CD1c-positive myeloid dendritic cell (primary cell): ENCODE results near the gene MYL3.

Source experiments
- DNase-seq: peaks from one replicate; pipeline ENCODE4 v3.0.0-alpha.2; 2016; ENCODE audit errors: extremely low spot score

The MYL3 gene

DNA sequence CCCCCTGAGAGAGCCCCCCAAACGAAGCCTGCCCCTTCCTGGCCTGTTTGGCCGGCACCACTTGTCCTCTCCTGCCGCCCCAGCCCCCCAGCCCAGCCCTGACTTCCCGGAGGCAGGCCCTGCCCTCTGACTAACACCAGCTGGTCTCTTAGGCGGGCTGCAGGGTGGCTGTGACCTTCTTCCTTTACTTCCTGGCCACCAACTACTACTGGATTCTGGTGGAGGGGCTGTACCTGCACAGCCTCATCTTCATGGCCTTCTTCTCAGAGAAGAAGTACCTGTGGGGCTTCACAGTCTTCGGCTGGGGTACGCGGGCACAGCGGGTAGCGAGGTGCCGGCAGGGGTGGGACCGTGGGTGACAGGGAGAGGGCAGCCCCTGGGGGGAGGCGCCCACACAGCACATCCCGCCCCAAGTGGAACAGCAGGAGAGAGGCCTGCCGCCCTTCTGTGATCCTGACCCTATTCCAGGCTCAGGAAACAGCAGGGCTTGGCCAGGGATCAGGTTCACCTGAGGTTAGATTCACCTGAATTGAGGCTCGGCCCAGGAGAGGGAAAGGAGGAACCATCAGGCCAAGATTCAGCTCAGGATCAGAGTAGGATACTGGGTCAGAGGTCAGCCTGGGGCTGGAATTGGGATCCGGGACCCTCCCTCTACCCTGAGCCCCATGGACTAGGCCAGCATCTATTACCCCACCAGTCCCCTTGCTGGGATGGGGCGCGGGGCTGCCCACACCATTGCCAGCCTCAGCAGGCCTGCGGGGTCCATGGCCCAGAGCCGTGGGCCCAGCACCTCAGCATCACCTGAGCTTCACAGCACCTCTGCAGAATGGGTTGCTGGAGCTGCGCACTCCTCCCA lies 36.1 kb upstream of the MYL3 start:
- DNase-seq = no peak

DNA sequence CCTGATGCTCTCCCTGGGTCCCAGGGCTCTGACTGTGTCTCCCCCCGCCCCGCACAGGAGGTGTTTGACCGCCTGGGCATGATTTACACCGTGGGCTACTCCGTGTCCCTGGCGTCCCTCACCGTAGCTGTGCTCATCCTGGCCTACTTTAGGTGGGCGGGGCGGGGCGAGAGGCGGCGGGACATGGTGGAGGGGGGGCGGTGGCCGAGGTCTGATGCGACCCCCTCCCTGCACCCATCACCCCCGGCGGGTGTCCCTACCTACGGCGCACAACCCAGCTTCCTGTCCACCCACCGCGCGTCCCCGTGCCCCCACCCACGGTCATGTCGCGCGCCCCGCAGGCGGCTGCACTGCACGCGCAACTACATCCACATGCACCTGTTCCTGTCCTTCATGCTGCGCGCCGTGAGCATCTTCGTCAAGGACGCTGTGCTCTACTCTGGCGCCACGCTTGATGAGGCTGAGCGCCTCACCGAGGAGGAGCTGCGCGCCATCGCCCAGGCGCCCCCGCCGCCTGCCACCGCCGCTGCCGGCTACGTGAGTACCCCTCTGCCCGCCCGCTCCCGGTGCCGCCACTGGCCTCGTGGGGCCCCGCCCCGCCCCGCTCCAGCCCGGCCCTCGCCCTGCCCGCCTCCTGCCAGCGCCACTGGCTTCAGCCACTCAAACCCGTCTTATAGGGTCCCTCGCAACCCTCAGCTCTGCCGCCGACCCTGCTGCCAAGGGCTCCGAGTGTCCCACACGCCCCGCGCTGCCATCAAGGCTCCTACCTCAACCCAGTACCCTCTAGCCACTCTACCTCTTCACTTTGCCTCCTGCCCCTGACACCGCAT lies 35.3 kb upstream of the MYL3 start:
- no peak for DNase-seq

- no peak for DNase-seq
Measured at GRCh38 chr3:46897829-46898320, 34.6 kb upstream of the MYL3 start.

DNA sequence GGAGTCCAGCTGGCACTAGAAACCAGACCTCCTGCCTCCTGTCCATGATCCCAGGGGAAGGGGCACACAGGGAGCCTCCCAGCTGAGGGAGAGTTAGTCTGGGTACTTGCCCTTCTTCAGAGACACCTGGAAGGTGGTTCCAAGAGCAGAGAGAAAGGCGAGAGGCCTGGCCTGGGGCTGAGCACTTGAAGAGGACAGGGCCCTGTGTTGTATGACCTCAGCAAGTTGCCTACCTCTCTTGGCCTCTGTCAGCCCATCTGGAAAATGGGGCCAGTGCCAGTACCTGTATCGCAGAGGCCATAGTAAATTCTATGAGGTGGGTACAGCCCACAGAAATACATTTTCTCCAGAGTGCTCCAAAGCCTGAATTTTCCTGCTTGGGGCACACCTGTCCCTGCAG lies 33.8 kb upstream of the MYL3 start:
- no peak for DNase-seq

- no peak for DNase-seq
Measured at GRCh38 chr3:46896386-46896785, 33.1 kb upstream of the MYL3 start.

DNA sequence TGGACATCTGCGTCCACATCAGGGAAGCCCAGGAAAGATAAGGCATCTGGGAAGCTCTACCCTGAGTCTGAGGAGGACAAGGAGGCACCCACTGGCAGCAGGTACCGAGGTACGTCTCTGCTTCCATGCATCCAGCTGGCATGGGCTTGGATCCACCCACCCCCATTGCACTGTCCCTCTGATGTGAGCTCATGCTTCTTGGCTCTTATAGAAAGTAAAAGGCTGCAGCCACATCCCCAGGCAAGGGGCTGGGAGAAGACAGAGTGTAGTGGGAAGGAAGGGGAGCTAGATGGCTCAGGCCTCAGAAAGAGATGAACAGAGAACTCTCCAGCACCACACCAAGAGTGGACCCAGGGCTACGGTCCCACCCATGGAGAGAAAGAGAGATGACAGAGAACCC lies 32.5 kb upstream of the MYL3 start:
- no peak for DNase-seq

- DNase-seq = peak; percentile 78
Measured at GRCh38 chr3:46895204-46895660, 32.0 kb upstream of the MYL3 start.

GRCh38 chr3:46894256-46894655 lies 31.0 kb upstream of the MYL3 start:
- DNase-seq = no peak

DNA sequence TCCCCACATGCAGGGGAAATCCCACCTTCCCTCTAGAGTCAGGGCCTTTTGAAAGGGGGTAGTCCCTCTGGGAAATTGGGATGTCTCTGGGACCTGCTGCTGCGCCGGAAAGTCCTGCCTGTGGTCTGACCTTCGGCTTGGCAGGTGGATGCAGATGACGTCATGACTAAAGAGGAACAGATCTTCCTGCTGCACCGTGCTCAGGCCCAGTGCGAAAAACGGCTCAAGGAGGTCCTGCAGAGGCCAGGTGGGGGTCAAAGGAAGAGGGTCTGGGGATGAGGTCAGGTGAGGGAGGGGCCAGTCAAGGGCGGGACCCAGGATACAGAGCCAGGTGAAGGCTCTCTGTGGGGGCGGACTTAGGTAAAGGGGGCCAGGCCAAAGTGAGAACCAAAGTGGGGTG lies 30.5 kb upstream of the MYL3 start:
- DNase-seq = no peak

- no peak for DNase-seq
Measured at GRCh38 chr3:46893146-46893748, 30.0 kb upstream of the MYL3 start.

DNA sequence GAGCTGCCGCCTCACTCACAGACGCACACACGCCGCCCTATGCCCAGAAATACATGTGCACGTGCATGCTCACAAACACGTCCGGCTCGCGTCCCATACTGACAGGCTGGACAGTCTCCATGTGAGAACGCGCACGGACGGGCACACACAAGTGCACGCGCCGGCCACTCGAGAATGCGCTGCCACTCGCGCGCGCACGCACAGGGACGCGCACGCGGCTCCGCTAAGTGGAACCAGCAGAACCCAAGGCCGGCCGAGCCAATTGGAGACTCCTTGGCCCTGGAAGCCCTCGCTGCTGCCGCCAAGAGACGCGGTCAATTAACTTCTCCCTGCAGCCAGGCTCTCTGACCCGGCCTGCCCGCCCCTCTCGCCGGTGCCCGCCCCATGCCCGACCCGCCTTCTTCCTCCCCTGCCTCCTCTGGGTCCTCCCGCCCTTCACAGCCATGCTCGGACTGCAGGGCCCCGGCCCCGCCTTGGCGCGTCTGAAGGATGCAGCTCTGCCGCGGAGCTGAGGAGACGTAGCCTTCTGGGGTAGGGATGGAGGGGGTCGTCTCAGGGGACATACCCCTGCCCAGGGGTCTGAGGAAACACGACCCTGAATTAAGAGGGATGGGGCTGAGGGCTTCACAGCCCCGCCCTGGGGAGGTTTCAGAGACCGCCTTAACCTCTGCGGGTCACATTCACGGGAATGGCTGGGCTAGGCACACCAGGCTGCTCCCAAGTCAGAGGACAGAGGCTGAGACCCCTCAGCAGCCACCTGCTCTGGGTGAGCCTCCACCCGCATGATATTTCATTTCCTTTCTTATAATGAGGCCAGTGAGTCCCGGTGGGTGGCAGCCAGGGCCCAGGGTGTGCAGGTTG lies 29.3 kb upstream of the MYL3 start:
- peak; percentile 77 for DNase-seq

GRCh38 chr3:46891132-46891531 lies 27.9 kb upstream of the MYL3 start:
- DNase-seq = no peak

GRCh38 chr3:46890132-46890531 lies 26.9 kb upstream of the MYL3 start:
- no peak for DNase-seq

GRCh38 chr3:46889381-46890110 lies 26.3 kb upstream of the MYL3 start:
- DNase-seq = no peak

DNA sequence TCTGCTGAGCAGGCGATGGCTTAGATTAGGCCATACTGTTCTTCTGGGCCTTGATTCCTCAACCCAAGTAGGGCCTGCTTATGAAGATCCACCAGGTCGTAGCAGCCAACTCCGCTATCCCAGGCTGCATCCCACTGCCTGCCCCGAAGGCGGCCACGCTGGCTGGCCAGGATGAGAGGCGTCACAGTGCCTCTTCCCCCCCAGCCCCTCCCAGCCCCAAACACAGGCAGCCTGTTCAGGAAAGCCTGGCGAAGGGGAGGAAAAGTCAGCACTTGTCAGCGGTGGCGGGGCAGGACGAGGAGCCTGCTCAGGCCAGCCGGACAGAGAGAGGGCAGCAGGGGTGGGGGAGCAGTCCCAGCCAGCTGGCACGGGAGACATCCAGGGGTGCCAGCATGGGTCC lies 25.5 kb upstream of the MYL3 start:
- DNase-seq = no peak

DNA sequence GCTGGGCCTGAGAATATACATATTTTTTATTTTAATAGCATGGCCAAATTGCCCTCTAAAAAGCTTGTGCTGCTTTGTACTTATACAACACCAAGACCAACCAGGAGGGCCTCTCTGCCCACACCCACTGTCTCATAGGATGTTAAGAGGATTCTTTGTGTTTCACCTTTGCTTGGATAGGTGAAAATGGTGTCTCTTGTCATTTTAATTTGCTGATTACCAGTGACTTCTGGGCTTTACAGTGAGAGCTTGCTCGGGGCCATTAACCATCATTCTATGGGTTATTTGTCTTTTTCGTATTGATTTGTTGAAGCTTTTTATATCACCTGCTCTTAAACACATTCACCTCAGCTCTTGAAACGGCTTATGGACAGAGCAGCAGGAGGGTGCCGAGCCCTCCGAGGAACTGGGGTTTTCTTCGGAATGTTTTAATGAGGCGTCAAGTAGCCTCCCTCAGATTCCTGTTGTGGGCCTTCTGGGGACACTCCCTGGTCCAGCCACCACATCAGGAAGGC lies 24.8 kb upstream of the MYL3 start:
- no peak for DNase-seq

DNA sequence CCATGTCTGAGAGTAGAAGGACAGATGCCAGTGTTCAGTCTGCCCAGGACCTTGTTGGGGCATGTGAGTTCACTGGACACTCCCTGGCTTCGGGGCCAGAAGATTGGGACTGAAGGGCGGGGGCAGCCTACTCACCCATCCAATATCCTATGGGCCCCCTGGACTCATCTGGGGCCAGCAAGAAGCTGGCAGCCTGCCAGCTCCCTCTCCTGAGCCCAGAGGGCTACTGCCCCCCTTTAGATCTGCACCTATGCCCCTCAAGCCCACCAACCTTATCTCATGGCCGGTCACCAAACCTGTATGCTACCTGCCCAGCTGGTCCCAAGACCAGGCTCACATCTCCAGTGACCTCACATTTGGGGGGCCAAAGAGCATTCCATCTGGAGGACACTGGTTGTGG lies 22.4 kb upstream of the MYL3 start:
- DNase-seq = no peak

- no peak for DNase-seq
Measured at GRCh38 chr3:46884929-46885328, 21.7 kb upstream of the MYL3 start.

DNA sequence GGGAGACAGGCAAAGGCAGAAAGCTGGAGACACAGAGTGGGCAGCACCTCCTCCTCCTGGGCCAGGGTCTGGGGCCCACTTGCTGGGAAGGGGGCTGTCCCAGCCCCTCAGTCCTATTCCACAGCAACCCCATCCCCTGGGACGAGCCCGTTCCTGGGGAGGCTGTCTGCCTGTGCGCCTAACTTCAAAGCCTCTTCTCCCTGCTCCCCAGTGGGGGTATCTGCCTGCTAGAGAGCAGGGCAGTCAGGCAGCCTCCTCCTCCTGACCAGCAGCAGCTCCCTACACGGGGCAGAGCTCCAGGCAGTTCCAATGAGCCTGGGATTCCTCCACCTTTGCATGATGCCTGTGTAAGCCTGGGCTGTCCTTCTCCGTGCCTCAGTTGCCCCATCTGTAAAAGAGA lies 21.2 kb upstream of the MYL3 start:
- DNase-seq = no peak

GRCh38 chr3:46883830-46884185 lies 20.6 kb upstream of the MYL3 start:
- DNase-seq = no peak
